Suprapubic skin (tissue), 3 donors: ENCODE data around the gene THSD8.

Experiments
- EP300 ChIP-seq: sonication (generic); formaldehyde crosslinking; IDR thresholded peaks from one replicate; pipeline ENCODE4 v1.6.1; 2017; ENCODE audit warnings: antibody characterized with exemption
- POLR2A ChIP-seq, 2 donors: fragments of 450-650 bp; IDR thresholded peaks; one replicate each; pipeline ENCODE4 v1.6.1; 2017; ENCODE audit warnings: antibody characterized with exemption in 2 of 2, mild to moderate bottlenecking in 2 of 2, moderate library complexity in 2 of 2
- TF ChIP-seq, protein P1 (sequence below), 2 donors: fragments of 200-600 bp in 1 of 2; fragments of 450-650 bp in 1 of 2; sonication (generic) in 1 of 2; IDR thresholded peaks; one replicate each; pipeline ENCODE4 v1.5.1; 2016 to 2019; ENCODE audit warnings: antibody characterized with exemption in 2 of 2, mild to moderate bottlenecking in 1 of 2, moderate library complexity in 1 of 2

DNA sequence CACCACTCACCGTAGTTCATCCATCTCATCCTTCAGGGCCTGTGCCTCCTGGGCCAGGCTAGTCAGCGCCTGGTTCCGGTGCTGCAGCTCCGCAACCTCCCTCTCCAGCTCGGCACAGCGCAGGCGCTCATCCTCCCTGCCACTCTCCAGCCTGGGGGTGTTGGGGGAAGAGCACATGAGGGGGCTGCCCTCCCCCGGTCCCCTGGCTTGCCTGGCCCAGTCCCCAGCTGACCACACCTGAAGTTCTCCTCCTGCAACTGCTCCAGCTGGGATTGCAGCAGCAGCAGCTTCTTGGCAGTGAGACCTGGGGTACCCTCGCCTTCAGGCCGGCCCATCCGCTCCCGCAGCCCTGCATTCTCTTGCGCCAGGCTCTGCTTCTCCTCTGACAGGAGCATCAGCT, 30.9 kb upstream of the THSD8 start:
- TF ChIP-seq EP300 (no peak), POLR2A (IDR thresholded peaks at IDR 0.05) (no peak)
- TF ChIP-seq, protein P1, sequence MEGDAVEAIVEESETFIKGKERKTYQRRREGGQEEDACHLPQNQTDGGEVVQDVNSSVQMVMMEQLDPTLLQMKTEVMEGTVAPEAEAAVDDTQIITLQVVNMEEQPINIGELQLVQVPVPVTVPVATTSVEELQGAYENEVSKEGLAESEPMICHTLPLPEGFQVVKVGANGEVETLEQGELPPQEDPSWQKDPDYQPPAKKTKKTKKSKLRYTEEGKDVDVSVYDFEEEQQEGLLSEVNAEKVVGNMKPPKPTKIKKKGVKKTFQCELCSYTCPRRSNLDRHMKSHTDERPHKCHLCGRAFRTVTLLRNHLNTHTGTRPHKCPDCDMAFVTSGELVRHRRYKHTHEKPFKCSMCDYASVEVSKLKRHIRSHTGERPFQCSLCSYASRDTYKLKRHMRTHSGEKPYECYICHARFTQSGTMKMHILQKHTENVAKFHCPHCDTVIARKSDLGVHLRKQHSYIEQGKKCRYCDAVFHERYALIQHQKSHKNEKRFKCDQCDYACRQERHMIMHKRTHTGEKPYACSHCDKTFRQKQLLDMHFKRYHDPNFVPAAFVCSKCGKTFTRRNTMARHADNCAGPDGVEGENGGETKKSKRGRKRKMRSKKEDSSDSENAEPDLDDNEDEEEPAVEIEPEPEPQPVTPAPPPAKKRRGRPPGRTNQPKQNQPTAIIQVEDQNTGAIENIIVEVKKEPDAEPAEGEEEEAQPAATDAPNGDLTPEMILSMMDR (IDR thresholded peaks at IDR 0.05): no peak
